Type B pancreatic cell (in vitro differentiated cells): Measurements from ENCODE around the gene NKIRAS1. TPM values are rescaled to one million over a fixed set of nuclear protein-coding genes. Genes with fewer than 3 reads are reported as not detected.

Source experiments
- DNase-seq: peaks from one replicate; pipeline ENCODE4 v3.0.0; 2021; ENCODE audit warnings: mixed read lengths; ENCODE audit not compliant: unreplicated experiment; ENCODE audit errors: extremely low spot score
- H3K27ac Mint-ChIP-seq: 2 replicates; pipeline ENCODE4 v1.8.0; 2021; ENCODE audit warnings: mild to moderate bottlenecking, mixed read lengths
- H3K27me3 Mint-ChIP-seq: 2 replicates; pipeline ENCODE4 v1.8.0; 2021; ENCODE audit warnings: mixed read lengths
- H3K36me3 Mint-ChIP-seq: 2 replicates; pipeline ENCODE4 v1.8.0; 2021; ENCODE audit warnings: mixed read lengths
- H3K4me1 Mint-ChIP-seq: one replicate; pipeline ENCODE4 v1.8.0; 2021; ENCODE audit warnings: mixed read lengths; ENCODE audit not compliant: unreplicated experiment
- H3K4me3 Mint-ChIP-seq: 2 replicates; pipeline ENCODE4 v1.8.0; 2021; ENCODE audit warnings: mild to moderate bottlenecking, mixed read lengths
- H3K9me3 Mint-ChIP-seq: 2 replicates; pipeline ENCODE4 v1.8.0; 2021; ENCODE audit warnings: mixed read lengths
- CTCF ChIP-seq: fragments of 200-600 bp; sonication (generic); conservative IDR thresholded peaks from 2 replicates; pipeline ENCODE4 v1.5.0; 2021; ENCODE audit warnings: antibody characterized with exemption, mild to moderate bottlenecking
- total RNA-seq: library from RNA; stranded (reverse); gene quantifications from 2 replicates; pipeline ENCODE4 v1.2.1, GENCODE V29; 2021; ENCODE audit warnings: low replicate concordance

Gene NKIRAS1
- total RNA-seq, 1 donor from 2014 or later = 10.8 TPM

DNA sequence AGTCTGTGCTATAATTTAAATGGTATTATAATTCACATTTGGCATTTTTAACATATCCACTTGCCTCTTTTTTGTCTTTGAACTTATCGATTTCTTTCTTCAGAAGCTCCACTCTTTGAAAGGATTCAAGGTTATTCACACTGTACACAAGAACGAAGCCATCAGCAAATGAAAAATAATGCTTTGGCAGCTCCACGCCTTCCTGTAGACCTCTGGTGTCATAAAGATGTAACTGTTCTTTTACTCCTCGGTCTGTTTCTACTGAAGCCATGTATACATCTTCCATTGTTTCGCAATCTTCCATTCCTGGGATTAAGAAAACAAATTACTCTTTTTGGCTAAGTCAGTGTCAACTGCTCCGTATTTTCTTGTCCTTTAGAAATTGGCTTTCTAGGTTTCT lies 16.0 kb downstream of the NKIRAS1 start:
- no peak overlapping the region for H3K4me3 Mint-ChIP-seq
- TF ChIP-seq CTCF = peak; percentile 34
- no peak overlapping the region for H3K27ac Mint-ChIP-seq
- peaks cover 74% of the 10 kb centered on the region for H3K36me3 Mint-ChIP-seq
- H3K9me3 Mint-ChIP-seq = peaks cover 13% of the 10 kb centered on the region
- no peaks in the 10 kb centered on the region for H3K4me1 Mint-ChIP-seq
- DNase-seq = no peak
- no peaks in the 10 kb centered on the region for H3K27me3 Mint-ChIP-seq

- H3K27me3 Mint-ChIP-seq = no peaks in the 10 kb centered on the region
- peaks cover 4% of the 10 kb centered on the region for H3K4me1 Mint-ChIP-seq
- peaks cover 9% of the 10 kb centered on the region for H3K9me3 Mint-ChIP-seq
- no peak overlapping the region for H3K4me3 Mint-ChIP-seq
- DNase-seq = no peak
- no peak for TF ChIP-seq CTCF
- no peak overlapping the region for H3K27ac Mint-ChIP-seq
- H3K36me3 Mint-ChIP-seq = peaks cover 68% of the 10 kb centered on the region
These were observed 21.6 kb downstream of the NKIRAS1 start for GRCh38 chr3:23895181-23895580.

DNA sequence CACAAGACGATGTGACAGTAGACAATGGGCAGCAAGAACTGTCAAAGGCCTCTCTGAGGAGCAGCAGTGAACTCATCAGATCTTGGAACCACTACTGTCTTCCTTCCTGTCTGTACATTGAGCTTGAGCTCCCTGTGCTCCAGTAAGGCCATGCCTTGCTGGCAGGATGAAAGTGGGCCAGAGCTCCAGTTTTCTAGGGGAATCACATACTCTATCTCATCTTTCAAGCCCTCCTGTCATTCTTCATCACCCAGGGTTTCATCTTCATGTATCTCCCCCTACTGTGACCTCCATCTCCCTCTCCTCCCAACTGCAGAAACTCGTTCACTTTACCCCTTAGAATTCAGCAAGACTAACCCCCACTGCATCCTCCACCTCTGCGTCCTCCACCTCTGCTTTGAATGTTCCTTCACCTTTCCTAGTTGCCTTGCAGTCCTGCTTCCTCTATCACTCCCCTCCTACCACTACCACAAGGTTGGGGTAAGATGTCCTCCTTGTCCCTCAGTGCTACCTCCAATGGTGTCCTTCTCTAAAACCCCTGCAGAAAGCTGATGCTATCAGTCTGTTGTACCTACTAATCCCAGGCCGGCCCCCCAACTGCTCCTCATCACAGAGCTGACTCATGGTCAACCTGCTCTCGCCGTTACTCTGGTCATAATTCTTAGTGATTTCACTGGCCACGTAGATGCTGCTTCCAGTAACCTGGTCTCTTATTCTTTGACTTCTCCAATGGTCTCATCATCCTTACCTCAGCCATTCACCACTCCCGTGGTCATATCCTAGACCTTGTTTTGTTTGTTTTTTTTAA lies 22.3 kb downstream of the NKIRAS1 start:
- no peak overlapping the region for H3K4me3 Mint-ChIP-seq
- no peak overlapping the region for H3K27ac Mint-ChIP-seq
- H3K27me3 Mint-ChIP-seq = no peaks in the 10 kb centered on the region
- peaks cover 7% of the 10 kb centered on the region for H3K9me3 Mint-ChIP-seq
- peaks cover 5% of the 10 kb centered on the region for H3K4me1 Mint-ChIP-seq
- DNase-seq = no peak
- no peak for TF ChIP-seq CTCF
- peaks cover 69% of the 10 kb centered on the region for H3K36me3 Mint-ChIP-seq

- H3K9me3 Mint-ChIP-seq = no peaks in the 10 kb centered on the region
- no peak for TF ChIP-seq CTCF
- no peak overlapping the region for H3K27ac Mint-ChIP-seq
- H3K36me3 Mint-ChIP-seq = peaks cover 42% of the 10 kb centered on the region
- H3K27me3 Mint-ChIP-seq = no peaks in the 10 kb centered on the region
- DNase-seq = no peak
- peaks cover 5% of the 10 kb centered on the region for H3K4me1 Mint-ChIP-seq
- no peak overlapping the region for H3K4me3 Mint-ChIP-seq
These were observed 26.8 kb downstream of the NKIRAS1 start for GRCh38 chr3:23889950-23890349.

GRCh38 chr3:23889386-23889785 lies 27.4 kb downstream of the NKIRAS1 start:
- peaks cover 5% of the 10 kb centered on the region for H3K4me1 Mint-ChIP-seq
- peaks cover 37% of the 10 kb centered on the region for H3K36me3 Mint-ChIP-seq
- no peak overlapping the region for H3K27ac Mint-ChIP-seq
- no peak for TF ChIP-seq CTCF
- DNase-seq = no peak
- no peaks in the 10 kb centered on the region for H3K27me3 Mint-ChIP-seq
- no peak overlapping the region for H3K4me3 Mint-ChIP-seq
- no peaks in the 10 kb centered on the region for H3K9me3 Mint-ChIP-seq
